Esophagus squamous epithelium (tissue), 5 donors: Measurements from ENCODE around the gene POU2F1. TPM values are rescaled to one million over a fixed set of nuclear protein-coding genes. Genes with fewer than 3 reads are reported as not detected.
"Not testable (repeated sequence)": the region's sequence is repeated elsewhere in the genome, so short reads cannot be mapped to it uniquely, and the experiment has no call there.

Source experiments
- DNase-seq: peaks from one replicate; lab custom pipeline; 2025; lab: John Stamatoyannopoulos, UW
- H3K27ac ChIP-seq, 4 donors: fragments of 200-600 bp; sonication (generic); one replicate each; pipeline ENCODE4 v1.5.1; 2016 to 2019; ENCODE audit warnings: mild to moderate bottlenecking in 1 of 4
- H3K27me3 ChIP-seq, 4 donors: fragments of 200-600 bp; sonication (generic); 1 replicate in 3 of 4; 2 replicates in 1 of 4; pipeline versions ENCODE4 v1.5.1 to v1.6.0; 2017 to 2021; ENCODE audit warnings: antibody characterized with exemption in 1 of 4
- H3K36me3 ChIP-seq, 3 donors: fragments of 200-600 bp; sonication (generic); one replicate each; pipeline ENCODE4 v1.5.1; 2016 to 2019
- H3K4me1 ChIP-seq, 3 donors: fragments of 200-600 bp; sonication (generic); one replicate each; pipeline ENCODE4 v1.5.1; 2017 to 2019
- H3K4me3 ChIP-seq, 4 donors: fragments of 200-600 bp; sonication (generic); 1 replicate in 3 of 4; 2 replicates in 1 of 4; pipeline ENCODE4 v1.5.1; 2016 to 2019; ENCODE audit warnings: mild to moderate bottlenecking in 2 of 4, moderate library complexity in 1 of 4
- H3K9me3 ChIP-seq, 3 donors: fragments of 200-600 bp; sonication (generic); one replicate each; pipeline ENCODE4 v1.5.1; 2016 to 2019
- CTCF ChIP-seq, 6 experiments: fragments of 450-650 bp in 4 of 6; fragments of 200-600 bp in 2 of 6; sonication (generic) in 2 of 6; IDR thresholded peaks; one replicate each; pipeline ENCODE4 v1.5.1; 2016 to 2019; ENCODE audit warnings: antibody characterized with exemption in 6 of 6, mild to moderate bottlenecking in 4 of 6, moderate library complexity in 4 of 6
- POLR2A ChIP-seq, 4 donors: fragments of 450-650 bp; IDR thresholded peaks; one replicate each; pipeline ENCODE4 v1.6.1; 2017; ENCODE audit warnings: antibody characterized with exemption in 4 of 4, mild to moderate bottlenecking in 4 of 4, moderate library complexity in 3 of 4
- WGBS, 2 donors: methylation state at CpG; one replicate each; pipeline ENCODE4 v1.1.5; 2018; 5-methylcytosine and 5-hydroxymethylcytosine counted together
- intact Hi-C: fragments of 100-400 bp; cut with DNase I; formaldehyde crosslinking; loops from one replicate; pipeline ENCODE4 v1.15.0; 2022
- total RNA-seq, 4 donors: library from RNA; depleted of rRNA; stranded (reverse); fragments of >200 nt; gene quantifications; one replicate each; pipeline ENCODE4 v1.1.0, GENCODE V29; 2016
- donor health status: DM: yes; HTN: yes; CAD: no.

Gene POU2F1
- total RNA-seq, 4 donors from 2014 or later: 7.8 to 10.5 (median 9.2) TPM

DNA sequence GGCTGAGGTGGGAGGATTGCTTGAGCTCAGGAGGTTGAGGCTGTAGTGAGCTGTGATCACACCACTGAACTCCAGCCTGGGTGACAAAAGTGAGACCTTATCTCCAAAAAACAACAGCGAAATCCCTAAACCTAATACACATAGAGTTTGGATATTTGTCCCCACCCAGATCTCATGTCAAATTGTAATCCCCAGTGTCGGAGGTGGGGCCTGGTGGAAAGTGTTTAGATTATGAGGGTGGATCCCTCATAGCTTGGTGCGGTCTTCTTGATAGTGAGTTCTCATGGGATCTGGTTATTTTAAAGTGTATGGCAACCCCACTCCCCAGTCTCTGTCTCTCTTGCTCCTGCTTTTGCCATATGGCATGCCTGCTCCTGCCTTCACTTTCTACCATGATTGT, 94.0 kb downstream of the POU2F1 start:
- no peak for DNase-seq
- no peaks in the 10 kb centered on the region for H3K27me3 ChIP-seq
- no peaks in the 10 kb centered on the region for H3K4me1 ChIP-seq
- no peak for TF ChIP-seq POLR2A (IDR thresholded peaks at IDR 0.05)
- TF ChIP-seq CTCF (IDR thresholded peaks at IDR 0.05): no peak
- 86 to 97% methylated on average over 3 of the region's 3 CpGs for WGBS, 2 donors
- peaks cover 0 to 23% (median 0%) of the 10 kb centered on the region in 3 donors for H3K36me3 ChIP-seq
- intact Hi-C loops: no loop called here
- peaks cover 0 to 25% (median 13%) of the 10 kb centered on the region in 3 donors for H3K9me3 ChIP-seq
- no peak overlapping the region for H3K27ac ChIP-seq
- H3K4me3 ChIP-seq: no peak overlapping the region

DNA sequence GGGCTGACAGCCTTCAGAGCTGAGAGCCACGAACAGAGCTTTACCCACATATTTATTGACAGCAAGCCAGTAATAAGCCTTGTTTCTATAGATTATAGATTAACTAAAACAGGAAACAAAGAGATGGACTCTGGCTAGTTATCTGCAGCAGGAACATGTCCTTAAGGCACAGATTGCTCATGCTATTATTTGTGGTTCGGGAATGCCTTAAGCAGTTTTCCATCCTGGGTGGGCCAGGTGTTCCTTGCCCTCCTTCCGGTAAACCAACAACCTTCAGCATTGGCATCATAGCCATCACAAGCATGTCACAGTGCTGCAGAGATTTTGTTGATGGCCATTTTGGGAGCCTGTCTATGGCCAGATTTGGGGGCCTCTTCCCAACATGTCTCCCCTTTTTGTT, 96.8 kb downstream of the POU2F1 start:
- no peak overlapping the region for H3K27ac ChIP-seq
- H3K36me3 ChIP-seq: peaks cover 0 to 31% (median 0%) of the 10 kb centered on the region in 3 donors
- TF ChIP-seq POLR2A (IDR thresholded peaks at IDR 0.05) (no peak), CTCF (IDR thresholded peaks at IDR 0.05) (no peak)
- H3K9me3 ChIP-seq: peaks cover 0 to 50% (median 37%) of the 10 kb centered on the region in 3 donors
- 90 to 96% methylated on average over 2 to 3 of the region's 3 CpGs for WGBS, 2 donors
- no peaks in the 10 kb centered on the region for H3K27me3 ChIP-seq
- no peaks in the 10 kb centered on the region for H3K4me1 ChIP-seq
- DNase-seq: no peak
- intact Hi-C loops: no loop called here
- no peak overlapping the region for H3K4me3 ChIP-seq

GRCh38 chr1:167319206-167319605, 98.5 kb downstream of the POU2F1 start:
- H3K27ac ChIP-seq, H3K27me3 ChIP-seq, DNase-seq, H3K4me1 ChIP-seq, H3K4me3 ChIP-seq, intact Hi-C loops: not testable (repeated sequence)
- 87 to 93% methylated on average over 2 of the region's 2 CpGs for WGBS, 2 donors
- Histone ChIP-seq H3K36me3 (peaks cover 0 to 48% (median 0%) of the 10 kb centered on the region in 3 donors), H3K9me3 (peaks cover 0 to 68% (median 50%) of the 10 kb centered on the region in 3 donors)

- H3K27ac ChIP-seq: no peak overlapping the region
- H3K4me1 ChIP-seq: no peaks in the 10 kb centered on the region
- no peak overlapping the region for H3K4me3 ChIP-seq
- 99 to 100% methylated on average over 3 to 8 of the region's 8 CpGs for WGBS, 2 donors
- peaks cover 0 to 55% (median 0%) of the 10 kb centered on the region in 3 donors for H3K36me3 ChIP-seq
- no peak for DNase-seq
- peaks cover 0 to 63% (median 44%) of the 10 kb centered on the region in 3 donors for H3K9me3 ChIP-seq
- H3K27me3 ChIP-seq: no peaks in the 10 kb centered on the region
- intact Hi-C loops: no loop called here
- TF ChIP-seq CTCF (IDR thresholded peaks at IDR 0.05) (no peak), POLR2A (IDR thresholded peaks at IDR 0.05) (no peak)
These were observed 101.8 kb downstream of the POU2F1 start for GRCh38 chr1:167322483-167322882.

GRCh38 chr1:167325151-167325550, 104.5 kb downstream of the POU2F1 start:
- no peak for DNase-seq
- WGBS, 2 donors: 95 to 100% methylated on average over 1 of the region's 1 CpG
- Histone ChIP-seq H3K4me3 (no peak overlapping the region), H3K27ac (no peak overlapping the region), H3K9me3 (peaks cover 0 to 39% (median 34%) of the 10 kb centered on the region in 3 donors), H3K27me3 (no peaks in the 10 kb centered on the region), H3K36me3 (peaks cover 0 to 36% (median 0%) of the 10 kb centered on the region in 3 donors), H3K4me1 (no peaks in the 10 kb centered on the region)
- TF ChIP-seq CTCF (IDR thresholded peaks at IDR 0.05): no peak
- TF ChIP-seq POLR2A (IDR thresholded peaks at IDR 0.05): no peak
- intact Hi-C loops: no loop called here
